HepG2 (cell line): Measurements from ENCODE around the gene RAB8A. TPM values are rescaled to one million over a fixed set of nuclear protein-coding genes. Genes with fewer than 3 reads are reported as not detected.

ENCODE experiments used
- KDM5A ChIP-seq: fragments of 200-600 bp; sonication (generic); IDR thresholded peaks from 2 replicates; pipeline ENCODE4 v1.7.0; 2018; ENCODE audit warnings: antibody characterized with exemption, mild to moderate bottlenecking, low read length, borderline replicate concordance
- NFATC3 ChIP-seq: sonication (generic); formaldehyde crosslinking; IDR thresholded peaks from 2 replicates; pipeline ENCODE4 v1.5.1; 2020; ENCODE audit warnings: mild to moderate bottlenecking, missing genetic modification reagents
- NR2C2 ChIP-seq: sonication (generic); formaldehyde crosslinking; IDR thresholded peaks from 2 replicates; pipeline ENCODE4 v1.4.0; 2020; ENCODE audit warnings: missing genetic modification reagents, mild to moderate bottlenecking, moderate library complexity, borderline replicate concordance
- ZBTB14 ChIP-seq: sonication (generic); formaldehyde crosslinking; IDR thresholded peaks from 2 replicates; pipeline ENCODE4 v1.4.0; 2020; ENCODE audit warnings: missing genetic modification reagents
- ZBTB3 ChIP-seq: sonication (generic); formaldehyde crosslinking; IDR thresholded peaks from 2 replicates; pipeline ENCODE4 v1.4.0; 2020; ENCODE audit warnings: low read depth, mild to moderate bottlenecking, moderate library complexity, missing genetic modification reagents, borderline replicate concordance
- ZMYM3 ChIP-seq: sonication (generic); formaldehyde crosslinking; IDR thresholded peaks from 2 replicates; pipeline ENCODE4 v1.5.1; 2020; ENCODE audit warnings: mild to moderate bottlenecking, missing genetic modification reagents
- ZNF292 ChIP-seq: sonication (generic); formaldehyde crosslinking; IDR thresholded peaks from 2 replicates; pipeline ENCODE4 v1.8.1; 2022; ENCODE audit warnings: mild to moderate bottlenecking, low read depth, missing genetic modification reagents, borderline replicate concordance
- ZNF816 ChIP-seq: sonication (generic); formaldehyde crosslinking; IDR thresholded peaks from 2 replicates; pipeline ENCODE4 v1.8.0; 2022; ENCODE audit warnings: missing genetic modification reagents, mild to moderate bottlenecking, borderline replicate concordance
- ZSCAN31 ChIP-seq: sonication (generic); formaldehyde crosslinking; IDR thresholded peaks from 2 replicates; pipeline ENCODE4 v1.5.0; 2020; ENCODE audit warnings: low read depth, mild to moderate bottlenecking, missing genetic modification reagents
- polyA plus RNA-seq, 8 experiments: library from polyadenylated mRNA; depleted of rRNA in 3 of 8; stranded (reverse) in 7 of 8; unstranded in 1 of 8; fragments of >200 nt; fragmentation: Illumina TruSeq in 4 of 8; extraction: Trizol in 4 of 8; gene quantifications; 2 replicates each; pipeline versions ENCODE4 v1.2.1 to v1.2.3, GENCODE V29; 2011 to 2016; ENCODE audit warnings: low read depth in 4 of 8, missing spikeins in 1 of 8, mixed read lengths in 1 of 8; ENCODE audit not compliant: insufficient read depth in 1 of 8
- total RNA-seq, 5 experiments: library from RNA; depleted of rRNA; stranded (reverse); fragments of >200 nt; fragmentation: Illumina TruSeq; extraction: Trizol; gene quantifications; 2 replicates each; pipeline ENCODE4 v1.2.3, GENCODE V29; 2016; ENCODE audit warnings: low read depth in 1 of 5
- TF ChIP-seq, protein P1 (sequence below): sonication (generic); formaldehyde crosslinking; IDR thresholded peaks from 2 replicates; pipeline ENCODE4 v1.5.0; 2020; ENCODE audit warnings: mild to moderate bottlenecking, missing genetic modification reagents
- TF ChIP-seq, protein P2 (sequence below): sonication (generic); formaldehyde crosslinking; conservative IDR thresholded peaks from 2 replicates; pipeline ENCODE4 v1.4.0; 2020; ENCODE audit warnings: missing genetic modification reagents
- TF ChIP-seq, protein P3 (sequence below), 2 experiments: sonication (generic) in 1 of 2; formaldehyde crosslinking in 1 of 2; IDR thresholded peaks; 2 replicates each; pipeline versions ENCODE4 v1.6.1 to v1.9.0; 2014 to 2022; ENCODE audit warnings: antibody characterized with exemption in 1 of 2, borderline replicate concordance in 1 of 2, inconsistent platforms in 1 of 2, low read depth in 1 of 2, missing genetic modification reagents in 1 of 2
- TF ChIP-seq, protein P4 (sequence below): fragments of 450-650 bp; IDR thresholded peaks from 2 replicates; pipeline ENCODE4 v1.6.1; 2016
- TF ChIP-seq, protein P5 (sequence below): sonication (generic); formaldehyde crosslinking; IDR thresholded peaks from 2 replicates; pipeline ENCODE4 v1.8.0; 2022; ENCODE audit warnings: missing genetic modification reagents, low read depth, mild to moderate bottlenecking, borderline replicate concordance

RAB8A gene
- total and polyA plus RNA-seq, 2 of the 13 experiments (the other 11 are each of a cell fraction or from before 2014, with no cell fraction given) = 36.7 to 45.0 TPM

GRCh38 chr19:16111160-16111908 is at the start of gene RAB8A (continued):
- TF ChIP-seq, protein P1, sequence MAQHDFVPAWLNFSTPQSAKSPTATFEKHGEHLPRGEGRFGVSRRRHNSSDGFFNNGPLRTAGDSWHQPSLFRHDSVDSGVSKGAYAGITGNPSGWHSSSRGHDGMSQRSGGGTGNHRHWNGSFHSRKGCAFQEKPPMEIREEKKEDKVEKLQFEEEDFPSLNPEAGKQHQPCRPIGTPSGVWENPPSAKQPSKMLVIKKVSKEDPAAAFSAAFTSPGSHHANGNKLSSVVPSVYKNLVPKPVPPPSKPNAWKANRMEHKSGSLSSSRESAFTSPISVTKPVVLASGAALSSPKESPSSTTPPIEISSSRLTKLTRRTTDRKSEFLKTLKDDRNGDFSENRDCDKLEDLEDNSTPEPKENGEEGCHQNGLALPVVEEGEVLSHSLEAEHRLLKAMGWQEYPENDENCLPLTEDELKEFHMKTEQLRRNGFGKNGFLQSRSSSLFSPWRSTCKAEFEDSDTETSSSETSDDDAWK (CRISPR knock-in tag) = no peak
- TF ChIP-seq, protein P2, sequence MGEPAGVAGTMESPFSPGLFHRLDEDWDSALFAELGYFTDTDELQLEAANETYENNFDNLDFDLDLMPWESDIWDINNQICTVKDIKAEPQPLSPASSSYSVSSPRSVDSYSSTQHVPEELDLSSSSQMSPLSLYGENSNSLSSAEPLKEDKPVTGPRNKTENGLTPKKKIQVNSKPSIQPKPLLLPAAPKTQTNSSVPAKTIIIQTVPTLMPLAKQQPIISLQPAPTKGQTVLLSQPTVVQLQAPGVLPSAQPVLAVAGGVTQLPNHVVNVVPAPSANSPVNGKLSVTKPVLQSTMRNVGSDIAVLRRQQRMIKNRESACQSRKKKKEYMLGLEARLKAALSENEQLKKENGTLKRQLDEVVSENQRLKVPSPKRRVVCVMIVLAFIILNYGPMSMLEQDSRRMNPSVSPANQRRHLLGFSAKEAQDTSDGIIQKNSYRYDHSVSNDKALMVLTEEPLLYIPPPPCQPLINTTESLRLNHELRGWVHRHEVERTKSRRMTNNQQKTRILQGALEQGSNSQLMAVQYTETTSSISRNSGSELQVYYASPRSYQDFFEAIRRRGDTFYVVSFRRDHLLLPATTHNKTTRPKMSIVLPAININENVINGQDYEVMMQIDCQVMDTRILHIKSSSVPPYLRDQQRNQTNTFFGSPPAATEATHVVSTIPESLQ = no peak
- TF ChIP-seq, protein P3, sequence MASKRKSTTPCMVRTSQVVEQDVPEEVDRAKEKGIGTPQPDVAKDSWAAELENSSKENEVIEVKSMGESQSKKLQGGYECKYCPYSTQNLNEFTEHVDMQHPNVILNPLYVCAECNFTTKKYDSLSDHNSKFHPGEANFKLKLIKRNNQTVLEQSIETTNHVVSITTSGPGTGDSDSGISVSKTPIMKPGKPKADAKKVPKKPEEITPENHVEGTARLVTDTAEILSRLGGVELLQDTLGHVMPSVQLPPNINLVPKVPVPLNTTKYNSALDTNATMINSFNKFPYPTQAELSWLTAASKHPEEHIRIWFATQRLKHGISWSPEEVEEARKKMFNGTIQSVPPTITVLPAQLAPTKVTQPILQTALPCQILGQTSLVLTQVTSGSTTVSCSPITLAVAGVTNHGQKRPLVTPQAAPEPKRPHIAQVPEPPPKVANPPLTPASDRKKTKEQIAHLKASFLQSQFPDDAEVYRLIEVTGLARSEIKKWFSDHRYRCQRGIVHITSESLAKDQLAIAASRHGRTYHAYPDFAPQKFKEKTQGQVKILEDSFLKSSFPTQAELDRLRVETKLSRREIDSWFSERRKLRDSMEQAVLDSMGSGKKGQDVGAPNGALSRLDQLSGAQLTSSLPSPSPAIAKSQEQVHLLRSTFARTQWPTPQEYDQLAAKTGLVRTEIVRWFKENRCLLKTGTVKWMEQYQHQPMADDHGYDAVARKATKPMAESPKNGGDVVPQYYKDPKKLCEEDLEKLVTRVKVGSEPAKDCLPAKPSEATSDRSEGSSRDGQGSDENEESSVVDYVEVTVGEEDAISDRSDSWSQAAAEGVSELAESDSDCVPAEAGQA (IDR thresholded peaks at IDR 0.05; ENCODE audit: low read depth) = 0 out of 2 replicates have a peak, but pooled peaks have one; percentile 70
- TF ChIP-seq, protein P3 (CRISPR knock-in tag; IDR thresholded peaks at IDR 0.05; ENCODE audit: borderline replicate concordance) = no peak
- peak; percentile 87 for TF ChIP-seq ZMYM3
- no peak for TF ChIP-seq KDM5A
- TF ChIP-seq ZBTB3 (CRISPR knock-in tag) = no peak; the same call in 1 of the 2 replicates
- peak; percentile 85 for TF ChIP-seq ZSCAN31 (CRISPR knock-in tag)
- TF ChIP-seq NFATC3 (CRISPR knock-in tag) = no peak
- TF ChIP-seq, protein P4, sequence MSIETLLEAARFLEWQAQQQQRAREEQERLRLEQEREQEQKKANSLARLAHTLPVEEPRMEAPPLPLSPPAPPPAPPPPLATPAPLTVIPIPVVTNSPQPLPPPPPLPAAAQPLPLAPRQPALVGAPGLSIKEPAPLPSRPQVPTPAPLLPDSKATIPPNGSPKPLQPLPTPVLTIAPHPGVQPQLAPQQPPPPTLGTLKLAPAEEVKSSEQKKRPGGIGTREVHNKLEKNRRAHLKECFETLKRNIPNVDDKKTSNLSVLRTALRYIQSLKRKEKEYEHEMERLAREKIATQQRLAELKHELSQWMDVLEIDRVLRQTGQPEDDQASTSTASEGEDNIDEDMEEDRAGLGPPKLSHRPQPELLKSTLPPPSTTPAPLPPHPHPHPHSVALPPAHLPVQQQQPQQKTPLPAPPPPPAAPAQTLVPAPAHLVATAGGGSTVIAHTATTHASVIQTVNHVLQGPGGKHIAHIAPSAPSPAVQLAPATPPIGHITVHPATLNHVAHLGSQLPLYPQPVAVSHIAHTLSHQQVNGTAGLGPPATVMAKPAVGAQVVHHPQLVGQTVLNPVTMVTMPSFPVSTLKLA = peak; percentile 44; the same call in 1 of the 2 replicates
- TF ChIP-seq, protein P5, sequence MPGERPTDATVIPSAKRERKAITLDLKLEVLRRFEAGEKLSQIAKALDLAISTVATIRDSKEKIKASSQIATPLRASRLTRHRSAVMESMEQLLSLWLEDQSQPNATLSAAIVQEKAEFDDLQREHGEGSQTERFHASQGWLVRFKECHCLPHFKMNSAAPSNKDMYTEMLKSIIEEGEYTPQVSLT (CRISPR knock-in tag) = no peak
- TF ChIP-seq ZNF292 = no peak
- peak; percentile 88 for TF ChIP-seq ZBTB14 (CRISPR knock-in tag)
- peak; percentile 46; the same call in 1 of the 2 replicates for TF ChIP-seq NR2C2 (CRISPR knock-in tag)
- no peak for TF ChIP-seq ZNF816
